NT2/D1 (cell line): Measurements from ENCODE around the gene ADAM22.

Experiments used
- SUZ12 ChIP-seq: IDR thresholded peaks from 2 replicates; pipeline ENCODE4 v1.6.1; 2011; ENCODE audit not compliant: insufficient read length, insufficient read depth; ENCODE audit errors: extremely low read depth
- YY1 ChIP-seq: IDR thresholded peaks from 2 replicates; pipeline ENCODE4 v1.6.1; 2011; ENCODE audit not compliant: insufficient read length, insufficient read depth
- ZNF274 ChIP-seq: IDR thresholded peaks from 2 replicates; pipeline ENCODE4 v1.6.1; 2011; ENCODE audit warnings: mild to moderate bottlenecking, low read depth, low read length

DNA sequence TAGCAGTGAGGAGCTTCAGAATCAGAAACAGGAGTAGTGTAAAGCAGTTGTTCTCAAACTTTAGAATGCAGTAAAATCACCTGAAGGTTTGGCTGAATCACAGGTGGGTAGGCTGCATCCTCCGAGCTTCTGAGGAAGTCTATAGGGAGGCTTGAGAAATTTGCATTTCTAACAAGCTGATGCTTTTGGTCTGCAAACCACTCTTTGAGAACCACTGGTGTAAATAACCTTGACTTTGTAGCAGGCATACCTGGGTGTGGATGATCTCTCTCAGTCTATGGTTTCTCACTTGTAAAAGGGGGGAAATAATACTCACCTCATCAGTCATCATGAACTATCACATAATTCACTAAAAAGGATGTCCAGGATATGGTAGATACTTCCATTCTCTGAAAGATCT is 167.7 kb downstream of the ADAM22 start:
- TF ChIP-seq ZNF274 (no peak), SUZ12 (no peak), YY1 (no peak)
